Esophagus squamous epithelium (tissue), 5 donors: Measurements from ENCODE around the gene ATXN2L. TPM values are rescaled to one million over a fixed set of nuclear protein-coding genes. Genes with fewer than 3 reads are reported as not detected.

Experiments
- DNase-seq: peaks from one replicate; lab custom pipeline; 2025; lab: John Stamatoyannopoulos, UW
- H3K27ac ChIP-seq, 4 donors: fragments of 200-600 bp; sonication (generic); one replicate each; pipeline ENCODE4 v1.5.1; 2016 to 2019; ENCODE audit warnings: mild to moderate bottlenecking in 1 of 4
- H3K27me3 ChIP-seq, 4 donors: fragments of 200-600 bp; sonication (generic); 1 replicate in 3 of 4; 2 replicates in 1 of 4; pipeline versions ENCODE4 v1.5.1 to v1.6.0; 2017 to 2021; ENCODE audit warnings: antibody characterized with exemption in 1 of 4
- H3K36me3 ChIP-seq, 3 donors: fragments of 200-600 bp; sonication (generic); one replicate each; pipeline ENCODE4 v1.5.1; 2016 to 2019
- H3K4me1 ChIP-seq, 3 donors: fragments of 200-600 bp; sonication (generic); one replicate each; pipeline ENCODE4 v1.5.1; 2017 to 2019
- H3K4me3 ChIP-seq, 4 donors: fragments of 200-600 bp; sonication (generic); 1 replicate in 3 of 4; 2 replicates in 1 of 4; pipeline ENCODE4 v1.5.1; 2016 to 2019; ENCODE audit warnings: mild to moderate bottlenecking in 2 of 4, moderate library complexity in 1 of 4
- H3K9me3 ChIP-seq, 3 donors: fragments of 200-600 bp; sonication (generic); one replicate each; pipeline ENCODE4 v1.5.1; 2016 to 2019
- POLR2A ChIP-seq, 4 donors: fragments of 450-650 bp; IDR thresholded peaks; one replicate each; pipeline ENCODE4 v1.6.1; 2017; ENCODE audit warnings: antibody characterized with exemption in 4 of 4, mild to moderate bottlenecking in 4 of 4, moderate library complexity in 3 of 4
- WGBS, 2 donors: methylation state at CpG; one replicate each; pipeline ENCODE4 v1.1.5; 2018; 5-methylcytosine and 5-hydroxymethylcytosine counted together
- intact Hi-C: fragments of 100-400 bp; cut with DNase I; formaldehyde crosslinking; loops from one replicate; pipeline ENCODE4 v1.15.0; 2022
- total RNA-seq, 4 donors: library from RNA; depleted of rRNA; stranded (reverse); fragments of >200 nt; gene quantifications; one replicate each; pipeline ENCODE4 v1.1.0, GENCODE V29; 2016
- TF ChIP-seq, protein P1 (sequence below), 6 experiments: fragments of 450-650 bp in 4 of 6; fragments of 200-600 bp in 2 of 6; sonication (generic) in 2 of 6; IDR thresholded peaks; one replicate each; pipeline ENCODE4 v1.5.1; 2016 to 2019; ENCODE audit warnings: antibody characterized with exemption in 6 of 6, mild to moderate bottlenecking in 4 of 6, moderate library complexity in 4 of 6
- donor health status: DM: yes; HTN: yes; CAD: no.

The ATXN2L gene
- total RNA-seq, 4 donors from 2014 or later, result 42.1 to 72.7 (median 67.1) TPM

DNA sequence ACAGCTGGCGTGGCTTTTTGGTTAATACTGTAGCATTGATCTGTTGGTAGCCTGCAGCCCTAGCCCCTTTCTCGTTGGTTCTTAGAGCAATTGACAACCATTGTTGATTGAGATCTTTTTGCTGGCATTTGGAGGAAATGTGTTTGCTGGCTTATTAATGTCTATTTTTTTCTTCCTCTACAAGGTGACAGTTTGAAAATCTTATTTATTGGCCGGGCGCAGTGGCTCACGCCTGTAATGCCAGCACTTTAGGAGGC, 1.8 kb downstream of the ATXN2L start:
- Histone ChIP-seq H3K36me3 (peaks cover 12 to 47% (median 35%) of the 10 kb centered on the region in 3 donors), H3K27ac (peak overlapping the region; percentile 99 to 100 (median 100)), H3K9me3 (no peaks in the 10 kb centered on the region), H3K27me3 (no peaks in the 10 kb centered on the region), H3K4me1 (peaks cover 9 to 34% (median 21%) of the 10 kb centered on the region in 3 donors), H3K4me3 (peak overlapping the region; percentile 92 to 100 (median 98))
- no peak for DNase-seq
- 17% methylated on average over 5 of the region's 5 CpGs; no CpG with 5 or more reads in 1 of the 2 donors for WGBS, 2 donors
- intact Hi-C loops, result no loop called here
- TF ChIP-seq, protein P1, sequence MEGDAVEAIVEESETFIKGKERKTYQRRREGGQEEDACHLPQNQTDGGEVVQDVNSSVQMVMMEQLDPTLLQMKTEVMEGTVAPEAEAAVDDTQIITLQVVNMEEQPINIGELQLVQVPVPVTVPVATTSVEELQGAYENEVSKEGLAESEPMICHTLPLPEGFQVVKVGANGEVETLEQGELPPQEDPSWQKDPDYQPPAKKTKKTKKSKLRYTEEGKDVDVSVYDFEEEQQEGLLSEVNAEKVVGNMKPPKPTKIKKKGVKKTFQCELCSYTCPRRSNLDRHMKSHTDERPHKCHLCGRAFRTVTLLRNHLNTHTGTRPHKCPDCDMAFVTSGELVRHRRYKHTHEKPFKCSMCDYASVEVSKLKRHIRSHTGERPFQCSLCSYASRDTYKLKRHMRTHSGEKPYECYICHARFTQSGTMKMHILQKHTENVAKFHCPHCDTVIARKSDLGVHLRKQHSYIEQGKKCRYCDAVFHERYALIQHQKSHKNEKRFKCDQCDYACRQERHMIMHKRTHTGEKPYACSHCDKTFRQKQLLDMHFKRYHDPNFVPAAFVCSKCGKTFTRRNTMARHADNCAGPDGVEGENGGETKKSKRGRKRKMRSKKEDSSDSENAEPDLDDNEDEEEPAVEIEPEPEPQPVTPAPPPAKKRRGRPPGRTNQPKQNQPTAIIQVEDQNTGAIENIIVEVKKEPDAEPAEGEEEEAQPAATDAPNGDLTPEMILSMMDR (IDR thresholded peaks at IDR 0.05), result no peak

GRCh38 chr16:28826141-28826540, 3.3 kb downstream of the ATXN2L start:
- no peaks in the 10 kb centered on the region for H3K9me3 ChIP-seq
- WGBS, 2 donors, result 53 to 66% methylated on average over 6 of the region's 6 CpGs
- H3K27me3 ChIP-seq, result no peaks in the 10 kb centered on the region
- TF ChIP-seq, protein P1 (IDR thresholded peaks at IDR 0.05), result no peak
- no peak for TF ChIP-seq POLR2A (IDR thresholded peaks at IDR 0.05)
- H3K4me3 ChIP-seq, result no peak overlapping the region
- intact Hi-C loops, result no loop called here
- H3K4me1 ChIP-seq, result peaks cover 9 to 34% (median 21%) of the 10 kb centered on the region in 3 donors
- no peak for DNase-seq
- peaks cover 20 to 62% (median 45%) of the 10 kb centered on the region in 3 donors for H3K36me3 ChIP-seq
- no peak overlapping the region for H3K27ac ChIP-seq

- peaks cover 41 to 98% (median 79%) of the 10 kb centered on the region in 3 donors for H3K36me3 ChIP-seq
- WGBS, 2 donors, result 91 to 96% methylated on average over 12 to 13 of the region's 13 CpGs
These were observed 6.9 kb downstream of the ATXN2L start for GRCh38 chr16:28829747-28830146.

GRCh38 chr16:28830531-28830930, 7.7 kb downstream of the ATXN2L start:
- Histone ChIP-seq H3K36me3 (peaks cover 49 to 100% (median 82%) of the 10 kb centered on the region in 3 donors), H3K9me3 (no peaks in the 10 kb centered on the region), H3K4me1 (peaks cover 0 to 13% (median 6%) of the 10 kb centered on the region in 3 donors), H3K4me3 (no peak overlapping the region), H3K27me3 (no peaks in the 10 kb centered on the region), H3K27ac (no peak overlapping the region)
- TF ChIP-seq, protein P1 (IDR thresholded peaks at IDR 0.05), result no peak
- TF ChIP-seq POLR2A (IDR thresholded peaks at IDR 0.05), result no peak
- intact Hi-C loops, result no loop called here
- no peak for DNase-seq
- 78 to 80% methylated on average over 11 to 12 of the region's 13 CpGs for WGBS, 2 donors

More at GRCh38 chr16:28829747-28830146, 6.9 kb downstream of the ATXN2L start:
- Histone ChIP-seq H3K4me3 (no peak overlapping the region), H3K27ac (no peak overlapping the region), H3K9me3 (no peaks in the 10 kb centered on the region), H3K27me3 (no peaks in the 10 kb centered on the region), H3K4me1 (peaks cover 5 to 21% (median 13%) of the 10 kb centered on the region in 3 donors)
- TF ChIP-seq, protein P1 (IDR thresholded peaks at IDR 0.05), result no peak
- TF ChIP-seq POLR2A (IDR thresholded peaks at IDR 0.05), result no peak
- DNase-seq, result no peak
- intact Hi-C loops, result no loop called here

DNA sequence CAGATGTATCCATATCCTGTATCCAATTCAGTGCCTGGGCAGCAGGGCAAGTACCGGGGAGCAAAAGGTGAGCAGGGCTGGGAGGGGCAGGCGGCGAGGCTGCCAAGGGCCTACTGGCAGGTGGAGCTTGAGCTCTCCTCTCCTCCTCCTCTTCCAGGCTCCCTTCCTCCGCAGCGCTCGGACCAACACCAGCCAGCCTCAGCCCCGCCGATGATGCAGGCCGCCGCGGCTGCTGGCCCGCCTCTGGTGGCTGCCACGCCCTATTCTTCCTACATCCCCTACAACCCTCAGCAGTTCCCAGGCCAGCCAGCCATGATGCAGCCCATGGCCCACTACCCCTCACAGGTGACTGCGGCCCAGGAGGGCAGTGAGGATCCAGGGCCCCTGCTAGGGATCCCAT, 11.6 kb downstream of the ATXN2L start:
- intact Hi-C loops, result no loop called here
- H3K4me3 ChIP-seq, result no peak overlapping the region
- H3K27ac ChIP-seq, result no peak overlapping the region
- no peaks in the 10 kb centered on the region for H3K9me3 ChIP-seq
- no peak for DNase-seq
- no peaks in the 10 kb centered on the region for H3K4me1 ChIP-seq
- TF ChIP-seq, protein P1 (IDR thresholded peaks at IDR 0.05), result no peak
- TF ChIP-seq POLR2A (IDR thresholded peaks at IDR 0.05), result no peak
- peaks cover 55 to 97% (median 80%) of the 10 kb centered on the region in 3 donors for H3K36me3 ChIP-seq
- no peaks in the 10 kb centered on the region for H3K27me3 ChIP-seq
- WGBS, 2 donors, result 85 to 89% methylated on average over 6 to 11 of the region's 14 CpGs
